GM10266 (cell line): ENCODE results near the gene EPC1.
"Not testable (repeated sequence)": the region's sequence is repeated elsewhere in the genome, so short reads cannot be mapped to it uniquely, and the experiment has no call there.

Source experiments
- DNase-seq: peaks from one replicate; pipeline ENCODE4 v3.0.0; 2012; ENCODE audit errors: extremely low spot score
- CTCF ChIP-seq: IDR thresholded peaks from 2 replicates; pipeline ENCODE4 v1.5.1; 2012; ENCODE audit warnings: mild to moderate bottlenecking, low read depth; ENCODE audit not compliant: control insufficient read depth, insufficient read depth; ENCODE audit errors: missing control alignments

EPC1 gene

GRCh38 chr10:32259551-32259950, 87.4 kb downstream of the EPC1 start:
- no peak for DNase-seq
- no peak for TF ChIP-seq CTCF

- peak; percentile 70 for DNase-seq
- TF ChIP-seq CTCF = peak; percentile 93
Measured at GRCh38 chr10:32256613-32257437, 90.1 kb downstream of the EPC1 start.

GRCh38 chr10:32253821-32254220, 93.1 kb downstream of the EPC1 start:
- no peak for DNase-seq
- no peak for TF ChIP-seq CTCF

GRCh38 chr10:32253276-32253675, 93.7 kb downstream of the EPC1 start:
- TF ChIP-seq CTCF = no peak
- DNase-seq = no peak

- DNase-seq = not testable (repeated sequence)
Measured at GRCh38 chr10:32250489-32250888, 96.5 kb downstream of the EPC1 start.

- TF ChIP-seq CTCF = no peak
Measured at GRCh38 chr10:32246685-32247084, 100.3 kb downstream of the EPC1 start.

GRCh38 chr10:32245760-32246159, 101.2 kb downstream of the EPC1 start:
- TF ChIP-seq CTCF = no peak
- DNase-seq = no peak

More at GRCh38 chr10:32246685-32247084, 100.3 kb downstream of the EPC1 start:
- DNase-seq = no peak
